WTC11 (cell line): ENCODE measurements around the gene SORCS2. TPM values are rescaled to one million over a fixed set of nuclear protein-coding genes. Genes with fewer than 3 reads are reported as not detected.

Source experiments
- ATAC-seq: fragments of 200-7000 bp; cut with Tn5 transposase; 2 replicates; pipeline ENCODE4 v1.10.0; 2021; ENCODE audit warnings: mild to moderate bottlenecking, moderate library complexity
- CTCF ChIA-PET: fragments of 300-600 bp; sonication (Branson Sonifier 250); formaldehyde crosslinking; loops from one replicate; lab custom pipeline; 2021; ENCODE audit warnings: antibody characterized with exemption; lab: Charles Lee
- POLR2A ChIA-PET: fragments of 350-600 bp; sonication (Branson Sonifier 250); formaldehyde crosslinking; loops from one replicate; lab custom pipeline; 2021; ENCODE audit warnings: antibody characterized with exemption; lab: Charles Lee
- DNase-seq: peaks from one replicate; pipeline ENCODE4 v3.0.0; 2021; ENCODE audit warnings: low spot score
- H3K27ac Mint-ChIP-seq: 2 replicates; pipeline ENCODE4 v1.8.0; 2021; ENCODE audit warnings: mixed read lengths
- H3K27me3 Mint-ChIP-seq: 2 replicates; pipeline ENCODE4 v1.8.0; 2021; ENCODE audit warnings: low read depth, mild to moderate bottlenecking, moderate library complexity, mixed read lengths
- H3K36me3 Mint-ChIP-seq: 2 replicates; pipeline ENCODE4 v1.8.0; 2021; ENCODE audit warnings: mixed read lengths
- H3K4me1 Mint-ChIP-seq: 2 replicates; pipeline ENCODE4 v1.8.0; 2022; ENCODE audit warnings: mixed read lengths
- H3K4me3 Mint-ChIP-seq: 2 replicates; pipeline ENCODE4 v1.8.0; 2021; ENCODE audit warnings: mild to moderate bottlenecking, moderate library complexity, mixed read lengths
- H3K9me3 Mint-ChIP-seq: 2 replicates; pipeline ENCODE4 v1.8.0; 2021; ENCODE audit warnings: mixed read lengths
- CBFB ChIP-seq: sonication (generic); formaldehyde crosslinking; IDR thresholded peaks from 2 replicates; pipeline ENCODE4 v1.8.1; 2022; ENCODE audit warnings: mild to moderate bottlenecking, low read depth, missing genetic modification reagents
- CDX4 ChIP-seq: fragments of 250-450 bp; sonication (Bioruptor Pico); IDR thresholded peaks from 2 replicates; pipeline ENCODE4 v1.9.0; 2021; ENCODE audit warnings: moderate library complexity, mild to moderate bottlenecking, inconsistent platforms, borderline replicate concordance
- FOXJ3 ChIP-seq: sonication (generic); formaldehyde crosslinking; IDR thresholded peaks from 2 replicates; pipeline ENCODE4 v1.9.0; 2021; ENCODE audit warnings: missing genetic modification reagents, mild to moderate bottlenecking, borderline replicate concordance
- GTF2I ChIP-seq: fragments of 250-450 bp; sonication (Bioruptor Pico); conservative IDR thresholded peaks from 2 replicates; pipeline ENCODE4 v1.4.0; 2021; ENCODE audit warnings: mild to moderate bottlenecking
- KAT7 ChIP-seq: sonication (generic); formaldehyde crosslinking; IDR thresholded peaks from 2 replicates; pipeline ENCODE4 v1.8.1; 2023; ENCODE audit warnings: missing genetic modification reagents, mild to moderate bottlenecking, borderline replicate concordance
- NFATC4 ChIP-seq: fragments of 250-450 bp; sonication (Bioruptor Pico); IDR thresholded peaks from 2 replicates; pipeline ENCODE4 v1.9.0; 2021; ENCODE audit warnings: mild to moderate bottlenecking
- RORB ChIP-seq: fragments of 250-450 bp; sonication (Bioruptor Pico); IDR thresholded peaks from 2 replicates; pipeline ENCODE4 v1.9.0; 2021; ENCODE audit warnings: mild to moderate bottlenecking
- SOX15 ChIP-seq: fragments of 250-450 bp; sonication (Bioruptor Pico); IDR thresholded peaks from 2 replicates; pipeline ENCODE4 v1.9.0; 2021; ENCODE audit warnings: mild to moderate bottlenecking
- SP1 ChIP-seq: sonication (generic); formaldehyde crosslinking; conservative IDR thresholded peaks from 2 replicates; pipeline ENCODE4 v1.8.1; 2022; ENCODE audit warnings: missing genetic modification reagents
- TEAD4 ChIP-seq: sonication (generic); formaldehyde crosslinking; IDR thresholded peaks from 2 replicates; pipeline ENCODE4 v1.8.0; 2022; ENCODE audit warnings: mild to moderate bottlenecking, missing genetic modification reagents
- TP53 ChIP-seq: sonication (generic); formaldehyde crosslinking; IDR thresholded peaks from 2 replicates; pipeline ENCODE4 v1.8.1; 2023; ENCODE audit warnings: mild to moderate bottlenecking, missing genetic modification reagents
- ZNF423 ChIP-seq: fragments of 250-450 bp; sonication (Bioruptor Pico); IDR thresholded peaks from 2 replicates; pipeline ENCODE4 v2.1.2; 2022; ENCODE audit warnings: mild to moderate bottlenecking, moderate library complexity
- total RNA-seq: library from RNA; stranded (reverse); gene quantifications from 3 replicates; pipeline ENCODE4 v1.2.3, GENCODE V29; 2021
- TF ChIP-seq, protein P1 (sequence below): fragments of 250-450 bp; sonication (Bioruptor Pico); conservative IDR thresholded peaks from 2 replicates; pipeline ENCODE4 v1.9.0; 2021; ENCODE audit warnings: mild to moderate bottlenecking
- TF ChIP-seq, protein P2 (sequence below): sonication (generic); formaldehyde crosslinking; IDR thresholded peaks from 2 replicates; pipeline ENCODE4 v1.8.0; 2022; ENCODE audit warnings: mild to moderate bottlenecking, missing genetic modification reagents
- TF ChIP-seq, protein P3 (sequence below): sonication (generic); formaldehyde crosslinking; IDR thresholded peaks from 2 replicates; pipeline ENCODE4 v1.8.1; 2022; ENCODE audit warnings: low read depth, missing genetic modification reagents, borderline replicate concordance
- TF ChIP-seq, protein P4 (sequence below): fragments of 250-450 bp; sonication (Bioruptor Pico); IDR thresholded peaks from 2 replicates; pipeline ENCODE4 v1.9.0; 2021; ENCODE audit warnings: mild to moderate bottlenecking
- TF ChIP-seq, protein P5 (sequence below): fragments of 250-450 bp; sonication (Bioruptor Pico); IDR thresholded peaks from 2 replicates; pipeline ENCODE4 v1.8.0; 2021; ENCODE audit warnings: mild to moderate bottlenecking

The SORCS2 gene
- total RNA-seq, 1 experiment from 2014 or later: 6.6 TPM

GRCh38 chr4:7338876-7339623 is 146.7 kb downstream of the SORCS2 start:
- ChIA-PET CTCF (no interaction called here), POLR2A (no interaction called here)
- no peak overlapping the region for H3K27ac Mint-ChIP-seq
- H3K4me1 Mint-ChIP-seq: peaks cover 12% of the 10 kb centered on the region
- TF ChIP-seq CBFB (CRISPR knock-in tag): no peak
- TF ChIP-seq SOX15: no peak
- TF ChIP-seq, protein P1, sequence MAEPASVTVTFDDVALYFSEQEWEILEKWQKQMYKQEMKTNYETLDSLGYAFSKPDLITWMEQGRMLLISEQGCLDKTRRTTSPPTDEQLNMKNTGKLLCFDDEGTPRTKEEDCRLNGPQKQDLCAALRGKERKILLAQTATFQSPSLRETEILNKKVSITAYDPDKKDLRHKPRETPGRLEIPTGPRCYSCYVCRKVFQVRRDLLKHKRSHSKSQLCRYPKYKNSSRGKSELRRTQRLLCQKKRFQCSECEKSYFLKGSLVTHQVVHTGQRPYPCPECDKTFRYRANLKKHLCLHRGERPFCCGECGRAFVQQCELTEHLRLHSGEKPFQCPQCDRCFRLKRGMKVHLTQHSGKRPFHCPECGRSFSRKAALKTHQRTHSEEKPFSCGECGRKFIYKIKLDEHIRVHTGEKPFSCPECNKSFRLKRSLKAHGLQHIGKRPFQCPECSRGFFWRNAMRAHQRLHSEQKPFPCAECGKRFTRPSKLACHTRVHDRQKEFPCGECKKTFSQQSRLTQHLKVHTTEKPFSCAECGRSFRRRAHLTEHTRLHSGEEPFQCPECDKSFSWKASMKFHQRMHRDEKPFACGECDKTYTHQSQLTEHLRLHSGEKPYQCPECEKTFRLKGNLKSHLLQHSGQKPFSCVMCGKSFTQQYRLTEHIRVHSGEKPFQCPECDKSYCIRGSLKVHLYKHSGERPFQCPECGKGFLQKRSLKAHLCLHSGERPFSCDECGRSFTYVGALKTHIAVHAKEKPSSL: no peak
- TF ChIP-seq NFATC4 (CRISPR knock-in tag): no peak
- TF ChIP-seq TEAD4: no peak
- no peak for TF ChIP-seq GTF2I (CRISPR knock-in tag)
- TF ChIP-seq RORB (CRISPR knock-in tag): no peak
- TF ChIP-seq, protein P2, sequence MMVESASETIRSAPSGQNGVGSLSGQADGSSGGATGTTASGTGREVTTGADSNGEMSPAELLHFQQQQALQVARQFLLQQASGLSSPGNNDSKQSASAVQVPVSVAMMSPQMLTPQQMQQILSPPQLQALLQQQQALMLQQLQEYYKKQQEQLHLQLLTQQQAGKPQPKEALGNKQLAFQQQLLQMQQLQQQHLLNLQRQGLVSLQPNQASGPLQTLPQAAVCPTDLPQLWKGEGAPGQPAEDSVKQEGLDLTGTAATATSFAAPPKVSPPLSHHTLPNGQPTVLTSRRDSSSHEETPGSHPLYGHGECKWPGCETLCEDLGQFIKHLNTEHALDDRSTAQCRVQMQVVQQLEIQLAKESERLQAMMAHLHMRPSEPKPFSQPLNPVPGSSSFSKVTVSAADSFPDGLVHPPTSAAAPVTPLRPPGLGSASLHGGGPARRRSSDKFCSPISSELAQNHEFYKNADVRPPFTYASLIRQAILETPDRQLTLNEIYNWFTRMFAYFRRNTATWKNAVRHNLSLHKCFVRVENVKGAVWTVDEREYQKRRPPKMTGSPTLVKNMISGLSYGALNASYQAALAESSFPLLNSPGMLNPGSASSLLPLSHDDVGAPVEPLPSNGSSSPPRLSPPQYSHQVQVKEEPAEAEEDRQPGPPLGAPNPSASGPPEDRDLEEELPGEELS (CRISPR knock-in tag): no peak
- TF ChIP-seq, protein P3, sequence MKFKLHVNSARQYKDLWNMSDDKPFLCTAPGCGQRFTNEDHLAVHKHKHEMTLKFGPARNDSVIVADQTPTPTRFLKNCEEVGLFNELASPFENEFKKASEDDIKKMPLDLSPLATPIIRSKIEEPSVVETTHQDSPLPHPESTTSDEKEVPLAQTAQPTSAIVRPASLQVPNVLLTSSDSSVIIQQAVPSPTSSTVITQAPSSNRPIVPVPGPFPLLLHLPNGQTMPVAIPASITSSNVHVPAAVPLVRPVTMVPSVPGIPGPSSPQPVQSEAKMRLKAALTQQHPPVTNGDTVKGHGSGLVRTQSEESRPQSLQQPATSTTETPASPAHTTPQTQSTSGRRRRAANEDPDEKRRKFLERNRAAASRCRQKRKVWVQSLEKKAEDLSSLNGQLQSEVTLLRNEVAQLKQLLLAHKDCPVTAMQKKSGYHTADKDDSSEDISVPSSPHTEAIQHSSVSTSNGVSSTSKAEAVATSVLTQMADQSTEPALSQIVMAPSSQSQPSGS (CRISPR knock-in tag): no peak
- TF ChIP-seq, protein P4, sequence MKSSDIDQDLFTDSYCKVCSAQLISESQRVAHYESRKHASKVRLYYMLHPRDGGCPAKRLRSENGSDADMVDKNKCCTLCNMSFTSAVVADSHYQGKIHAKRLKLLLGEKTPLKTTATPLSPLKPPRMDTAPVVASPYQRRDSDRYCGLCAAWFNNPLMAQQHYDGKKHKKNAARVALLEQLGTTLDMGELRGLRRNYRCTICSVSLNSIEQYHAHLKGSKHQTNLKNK: no peak
- no peak for TF ChIP-seq SP1 (CRISPR knock-in tag)
- TF ChIP-seq, protein P5, sequence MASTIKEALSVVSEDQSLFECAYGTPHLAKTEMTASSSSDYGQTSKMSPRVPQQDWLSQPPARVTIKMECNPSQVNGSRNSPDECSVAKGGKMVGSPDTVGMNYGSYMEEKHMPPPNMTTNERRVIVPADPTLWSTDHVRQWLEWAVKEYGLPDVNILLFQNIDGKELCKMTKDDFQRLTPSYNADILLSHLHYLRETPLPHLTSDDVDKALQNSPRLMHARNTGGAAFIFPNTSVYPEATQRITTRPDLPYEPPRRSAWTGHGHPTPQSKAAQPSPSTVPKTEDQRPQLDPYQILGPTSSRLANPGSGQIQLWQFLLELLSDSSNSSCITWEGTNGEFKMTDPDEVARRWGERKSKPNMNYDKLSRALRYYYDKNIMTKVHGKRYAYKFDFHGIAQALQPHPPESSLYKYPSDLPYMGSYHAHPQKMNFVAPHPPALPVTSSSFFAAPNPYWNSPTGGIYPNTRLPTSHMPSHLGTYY (CRISPR knock-in tag): no peak
- TF ChIP-seq KAT7 (CRISPR knock-in tag): no peak
- no peak for TF ChIP-seq TP53 (CRISPR knock-in tag)
- no peak for TF ChIP-seq ZNF423 (CRISPR knock-in tag)
- no peak for TF ChIP-seq CDX4 (CRISPR knock-in tag)
- no peak for TF ChIP-seq FOXJ3 (CRISPR knock-in tag)
- ATAC-seq (no peak), DNase-seq (no peak)
- H3K9me3 Mint-ChIP-seq: peaks cover 26% of the 10 kb centered on the region
- H3K4me3 Mint-ChIP-seq: no peak overlapping the region
- H3K27me3 Mint-ChIP-seq: peaks cover 2% of the 10 kb centered on the region; the same call in 1 of the 2 replicates
- H3K36me3 Mint-ChIP-seq: peaks cover 7% of the 10 kb centered on the region
